ENCODE results near the gene CD38.

GRCh38 chr4:15784959-15785634, 7.0 kb downstream of the CD38 start:
- TF ChIP-seq CTCF (IDR thresholded peaks at IDR 0.05) (no peak), POLR2A (IDR thresholded peaks at IDR 0.05) (no peak)

Data from body of pancreas (tissue), 4 donors.